IMR-90 (cell line): ENCODE data around the gene SUSD1. TPM values are rescaled to one million over a fixed set of nuclear protein-coding genes. Genes with fewer than 3 reads are reported as not detected.

Experiments
- ATAC-seq: fragments of 200-7000 bp; cut with Tn5 transposase; 2 replicates; pipeline ENCODE4 v1.9.1; 2020; ENCODE audit warnings: low read depth, mild to moderate bottlenecking, moderate library complexity
- BruUV-seq: library from RNA; stranded (reverse); fragments of 400-500 nt; replicated peaks from 2 replicates; lab custom pipeline; 2021; lab: Mats Ljungman, UMichigan
- CTCF ChIA-PET: fragments of 300-600 bp; formaldehyde crosslinking; extraction: SDS; loops from one replicate; lab custom pipeline; 2021; ENCODE audit warnings: antibody characterized with exemption; lab: Yijun Ruan, JAX
- POLR2A ChIA-PET: fragments of 300-600 bp; sonication (Branson Sonifier 250); formaldehyde crosslinking; loops from one replicate; lab custom pipeline; 2022; ENCODE audit warnings: antibody characterized with exemption; ENCODE audit not compliant: unreplicated experiment; lab: Charles Lee
- DNase-seq: peaks from one replicate; pipeline ENCODE4 v3.0.0; 2013
- H2AFZ ChIP-seq: replicated peaks from 2 replicates; pipeline ENCODE3; 2013; ENCODE audit warnings: low read length, mild to moderate bottlenecking; ENCODE audit not compliant: poor library complexity
- H2AK5ac ChIP-seq: 2 replicates; pipeline ENCODE4 v1.6.1; 2013; ENCODE audit warnings: low read depth, low read length, inconsistent platforms
- H2AK9ac ChIP-seq: replicated peaks from 2 replicates; pipeline ENCODE3; 2013; ENCODE audit warnings: mild to moderate bottlenecking, low read depth, low read length, moderate library complexity; ENCODE audit not compliant: poor library complexity
- H2BK120ac ChIP-seq: 2 replicates; pipeline ENCODE4 v1.6.1; 2013; ENCODE audit warnings: low read depth, low read length, inconsistent platforms
- H2BK15ac ChIP-seq: 3 replicates; pipeline ENCODE4 v1.6.1; 2013; ENCODE audit warnings: low read depth, low read length, inconsistent platforms
- H2BK20ac ChIP-seq: 2 replicates; pipeline ENCODE4 v1.6.1; 2013; ENCODE audit warnings: low read depth, mild to moderate bottlenecking, inconsistent platforms, low read length, moderate library complexity
- H2BK5ac ChIP-seq: 2 replicates; pipeline ENCODE4 v1.6.1; 2013; ENCODE audit warnings: mild to moderate bottlenecking, low read depth, low read length, inconsistent platforms; ENCODE audit not compliant: poor library complexity, severe bottlenecking
- H3K14ac ChIP-seq: replicated peaks from 2 replicates; pipeline ENCODE4 v1.6.1; 2013; ENCODE audit warnings: low read depth, low read length, inconsistent platforms
- H3K18ac ChIP-seq: 2 replicates; pipeline ENCODE4 v1.6.1; 2013; ENCODE audit warnings: low read depth, low read length, control low read depth
- H3K23ac ChIP-seq: 2 replicates; pipeline ENCODE4 v1.6.1; 2013; ENCODE audit warnings: low read depth, low read length, inconsistent platforms
- H3K27ac ChIP-seq: 2 replicates; pipeline ENCODE4 v1.5.1; 2013; ENCODE audit warnings: mild to moderate bottlenecking, control low read depth, low read length; ENCODE audit not compliant: insufficient read depth
- H3K27me3 ChIP-seq: 2 replicates; pipeline ENCODE4 v1.6.1; 2013; ENCODE audit warnings: low read length; ENCODE audit not compliant: control insufficient read depth, insufficient read depth
- H3K36me3 ChIP-seq: 2 replicates; pipeline ENCODE4 v1.6.1; 2013; ENCODE audit warnings: low read length, mixed read lengths; ENCODE audit not compliant: control insufficient read depth, insufficient read depth
- H3K4ac ChIP-seq: 2 replicates; pipeline ENCODE4 v1.6.1; 2013; ENCODE audit warnings: low read depth, low read length, inconsistent platforms
- H3K4me1 ChIP-seq: 2 replicates; pipeline ENCODE4 v1.6.1; 2013; ENCODE audit warnings: low read length, mixed read lengths; ENCODE audit not compliant: control insufficient read depth, insufficient read depth
- H3K4me2 ChIP-seq: 2 replicates; pipeline ENCODE4 v1.6.1; 2013; ENCODE audit warnings: low read depth, mild to moderate bottlenecking, control low read depth, low read length, moderate library complexity
- H3K4me3 ChIP-seq: 2 replicates; pipeline ENCODE4 v1.5.1; 2013; ENCODE audit warnings: low read depth, mild to moderate bottlenecking, control low read depth, low read length, moderate library complexity; ENCODE audit not compliant: insufficient read depth
- H3K56ac ChIP-seq: 2 replicates; pipeline ENCODE4 v1.6.1; 2013; ENCODE audit warnings: low read length, inconsistent platforms; ENCODE audit not compliant: insufficient read depth; ENCODE audit errors: extremely low read depth
- H3K79me1 ChIP-seq, 2 experiments: 2 replicates each; pipeline ENCODE4 v1.6.1; 2013; ENCODE audit warnings: low read length in 2 of 2, inconsistent platforms in 1 of 2, low read depth in 1 of 2
- H3K9ac ChIP-seq: 2 replicates; pipeline ENCODE4 v1.6.1; 2013; ENCODE audit warnings: low read depth, low read length, control low read depth
- H3K9me1 ChIP-seq: 2 replicates; pipeline ENCODE4 v1.6.1; 2013; ENCODE audit warnings: low read length, inconsistent platforms; ENCODE audit not compliant: insufficient read depth
- H3K9me3 ChIP-seq: 2 replicates; pipeline ENCODE4 v1.6.1; 2013; ENCODE audit warnings: low read length; ENCODE audit not compliant: control insufficient read depth, insufficient read depth
- H4K20me1 ChIP-seq: 2 replicates; pipeline ENCODE4 v1.6.1; 2013; ENCODE audit warnings: low read length, inconsistent platforms; ENCODE audit not compliant: insufficient read depth
- H4K5ac ChIP-seq: 2 replicates; pipeline ENCODE4 v1.6.1; 2013; ENCODE audit warnings: mild to moderate bottlenecking, low read depth, low read length, control low read depth
- H4K8ac ChIP-seq, 2 experiments: 2 replicates each; pipeline ENCODE4 v1.6.1; 2013; ENCODE audit warnings: low read depth in 2 of 2, low read length in 2 of 2, control low read depth in 1 of 2, inconsistent platforms in 1 of 2
- H4K91ac ChIP-seq: 2 replicates; pipeline ENCODE4 v1.6.1; 2013; ENCODE audit warnings: low read depth, low read length, inconsistent platforms; ENCODE audit not compliant: insufficient read depth
- RFX5 ChIP-seq: IDR thresholded peaks from 2 replicates; pipeline ENCODE4 v1.8.0; 2012; ENCODE audit warnings: low read depth, mild to moderate bottlenecking, low read length, moderate library complexity
- WGBS, 2 experiments: methylation state at CpG; one replicate each; pipeline versions ENCODE4 v1.1.5 to v1.1.7; 2013; ENCODE audit warnings: missing lambda C conversion rate in 2 of 2; ENCODE audit not compliant: insufficient read length in 1 of 2; ENCODE audit errors: extremely low coverage in 2 of 2; 5-methylcytosine and 5-hydroxymethylcytosine counted together
- dilution Hi-C: fragments of 300-500 bp; cut with HindIII; formaldehyde crosslinking; loops from one replicate; pipeline ENCODE4 v1.14.3; 2018; ENCODE audit warnings: low sequenced_read_pairs; ENCODE audit not compliant: unreplicated experiment
- in situ Hi-C: fragments of 300-500 bp; cut with MboI; formaldehyde crosslinking; loops from 3 replicates; pipeline ENCODE4 v1.14.3; 2019; ENCODE audit warnings: low sequenced_read_pairs, inconsistent platforms, mixed read lengths
- intact Hi-C: fragments of 100-400 bp; cut with micrococcal nuclease; formaldehyde crosslinking; loops from 2 replicates; pipeline ENCODE4 v1.10.0; 2022
- polyA plus RNA-seq, 3 experiments: library from polyadenylated mRNA; depleted of rRNA; stranded (reverse); fragments of >200 nt; gene quantifications; 2 replicates each; pipeline ENCODE4 v1.2.3, GENCODE V29; 2012; ENCODE audit warnings: low replicate concordance in 1 of 3
- total RNA-seq: library from RNA; depleted of rRNA; stranded (reverse); fragments of >200 nt; gene quantifications from 2 replicates; pipeline ENCODE4 v1.2.3, GENCODE V29; 2012

Gene SUSD1
- total and polyA plus RNA-seq, 2 of the 4 experiments (the other 2 are of a cell fraction), result 4.0 to 4.7 TPM

DNA sequence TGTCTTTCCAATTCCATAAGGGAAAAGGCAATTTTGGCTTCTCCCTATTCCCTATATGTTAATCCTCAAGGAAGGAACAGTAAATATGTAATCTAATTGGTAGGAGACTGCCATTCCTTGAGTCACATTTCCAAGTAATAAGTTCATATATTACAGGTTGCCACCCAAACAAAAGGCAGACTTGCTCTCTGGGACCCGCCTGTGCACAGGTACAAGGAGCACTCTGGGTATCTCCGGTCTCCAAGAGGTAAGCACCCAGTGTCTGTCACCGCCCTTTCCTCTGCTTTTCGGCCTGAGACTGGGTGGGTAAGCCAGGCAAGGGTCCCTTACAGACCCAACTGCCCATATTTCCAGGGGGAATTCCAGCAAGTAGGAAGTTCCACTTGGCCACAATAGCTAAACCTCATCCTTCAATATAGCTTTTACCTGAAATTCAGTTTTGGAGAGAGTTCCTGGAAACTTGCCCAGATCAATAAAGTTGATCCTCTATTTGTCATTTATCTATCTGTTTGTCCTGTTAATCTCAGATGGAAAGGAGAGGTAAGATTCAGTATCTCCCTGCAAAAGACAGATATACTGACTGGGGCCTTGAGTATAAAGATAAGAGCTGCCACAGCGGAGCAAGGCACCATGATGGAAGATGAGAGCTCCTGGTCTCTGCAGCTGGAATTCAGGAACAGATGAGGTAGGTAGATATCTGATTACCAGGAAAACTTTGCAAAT, 81.8 kb downstream of the SUSD1 start:
- no peak overlapping the region for H3K18ac ChIP-seq
- H2AK5ac ChIP-seq, result no peak overlapping the region
- no peaks in the 10 kb centered on the region for H3K9me1 ChIP-seq
- H3K23ac ChIP-seq, result no peak overlapping the region
- no peak overlapping the region for H3K4ac ChIP-seq
- no peak overlapping the region for H4K91ac ChIP-seq
- H4K20me1 ChIP-seq, result no peaks in the 10 kb centered on the region
- dilution Hi-C loops, result no loop called here
- POLR2A ChIA-PET, result no interaction called here
- no peak overlapping the region for H3K56ac ChIP-seq
- H2BK5ac ChIP-seq, result no peak overlapping the region
- in situ Hi-C loops, result loop anchor here (5.0 to 25.0 kb wide), 2 partner anchors 269 to 619 kb away; partner anchors contain the start of gene INIP
- TF ChIP-seq RFX5, result no peak
- no TSS peak for BruUV-seq
- H4K5ac ChIP-seq, result no peak overlapping the region
- no peak overlapping the region for H2AFZ ChIP-seq
- no peak overlapping the region for H2AK9ac ChIP-seq
- ATAC-seq (no peak), DNase-seq (no peak)
- H3K9me3 ChIP-seq, result no peaks in the 10 kb centered on the region
- no peak overlapping the region for H4K8ac ChIP-seq
- H3K27me3 ChIP-seq, result no peaks in the 10 kb centered on the region
- H3K4me2 ChIP-seq, result no peak overlapping the region
- no peak overlapping the region for H2BK120ac ChIP-seq
- no peaks in the 10 kb centered on the region for H3K36me3 ChIP-seq
- H3K14ac ChIP-seq, result no peak overlapping the region
- intact Hi-C loops, result loop anchor here (5.0 kb wide), 1 partner anchor 619 kb away; no protein-coding TSS in a partner anchor
- CTCF ChIA-PET, result interaction anchor here (1.1 kb wide), 1 partner anchor 267 kb away, joined by 4 read pairs; no protein-coding TSS in a partner anchor
- H3K9ac ChIP-seq, result no peak overlapping the region
- no peak overlapping the region for H2BK15ac ChIP-seq
- no peaks in the 10 kb centered on the region; a peak in 1 of 4 replicates for H3K79me1 ChIP-seq
- no peak overlapping the region for H2BK20ac ChIP-seq
- H3K4me3 ChIP-seq, result no peak overlapping the region
- H3K4me1 ChIP-seq, result no peaks in the 10 kb centered on the region
- H3K27ac ChIP-seq, result no peak overlapping the region
- WGBS, 2 experiments, result 80% methylated on average over 1 of the region's 5 CpGs; no CpG with 5 or more reads in 1 of the 2 experiments
